ENCODE results near the gene SPATA6L.
A peak's percentile ranks its signal among the peaks of the same experiment; 100 is the strongest.

SPATA6L gene

GRCh38 chr9:4654538-4654937 is 11.7 kb downstream of the SPATA6L start:
- DNase-seq (ENCODE audit: low read depth, low spot score) = no peak
- no peak overlapping the region for H3K4me3 ChIP-seq (ENCODE audit: low read depth, low read length)
- TF ChIP-seq CTCF (IDR thresholded peaks at IDR 0.05; ENCODE audit: low read depth, low read length) = no peak
- in situ Hi-C loops (cut with HindIII; ENCODE audit: low sequenced_read_pairs) = no loop called here

DNA sequence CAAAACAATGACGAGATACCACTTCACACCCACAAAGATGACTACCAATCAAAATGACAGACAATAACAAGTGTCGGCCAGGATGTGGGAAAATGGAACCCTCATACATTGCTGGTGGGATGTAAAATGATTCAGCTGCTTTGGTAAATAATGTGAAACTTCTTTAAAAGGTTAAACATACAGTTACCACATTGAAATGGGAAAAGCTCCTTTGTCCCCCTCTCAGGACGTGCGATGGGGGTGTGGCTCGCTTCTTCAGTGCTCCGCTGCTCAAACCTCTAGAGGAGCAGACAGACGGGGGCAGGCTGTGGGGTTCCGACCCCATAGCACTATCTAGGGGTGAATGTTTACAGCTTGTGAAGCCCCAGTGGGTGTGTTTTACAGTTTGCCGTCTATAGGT is 12.2 kb downstream of the SPATA6L start:
- no peak for TF ChIP-seq CTCF (IDR thresholded peaks at IDR 0.05; ENCODE audit: low read depth, low read length)
- in situ Hi-C loops (cut with HindIII; ENCODE audit: low sequenced_read_pairs) = no loop called here
- DNase-seq (ENCODE audit: low read depth, low spot score) = no peak

DNA sequence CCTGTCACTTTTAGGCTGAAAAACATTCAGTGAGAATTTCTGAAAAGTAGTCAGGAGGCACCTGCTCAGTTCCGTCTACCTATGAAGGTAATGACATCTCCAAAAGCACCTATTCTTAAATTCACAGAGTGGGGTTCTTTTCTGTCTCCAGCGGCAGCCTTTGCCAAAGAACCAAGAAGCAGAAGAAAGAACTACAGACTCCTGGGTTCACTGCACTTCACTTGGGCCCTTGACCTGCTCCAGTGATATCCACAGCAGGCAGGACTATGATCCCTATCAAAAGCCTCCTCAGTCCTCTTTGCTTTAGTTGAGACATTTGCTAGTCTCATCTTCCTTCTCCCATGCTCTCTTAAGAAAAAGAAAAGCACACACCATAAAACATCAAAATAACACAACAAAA is 23.9 kb downstream of the SPATA6L start:
- in situ Hi-C loops (cut with HindIII; ENCODE audit: low sequenced_read_pairs) = no loop called here
- no peak for DNase-seq (ENCODE audit: low read depth, low spot score)
- no peak overlapping the region for H3K4me3 ChIP-seq (ENCODE audit: low read depth, low read length)
- no peak for TF ChIP-seq CTCF (IDR thresholded peaks at IDR 0.05; ENCODE audit: low read depth, low read length)

More for the DNA sequence above, 12.2 kb downstream of the SPATA6L start:
- no peak overlapping the region for H3K4me3 ChIP-seq (ENCODE audit: low read depth, low read length)

GRCh38 chr9:4640027-4640426 is 26.3 kb downstream of the SPATA6L start:
- TF ChIP-seq CTCF (IDR thresholded peaks at IDR 0.05; ENCODE audit: low read depth, low read length) = peak; percentile 54
- in situ Hi-C loops (cut with HindIII; ENCODE audit: low sequenced_read_pairs) = no loop called here
- DNase-seq (ENCODE audit: low read depth, low spot score) = peak; percentile 38
- H3K4me3 ChIP-seq (ENCODE audit: low read depth, low read length) = no peak overlapping the region

DNA sequence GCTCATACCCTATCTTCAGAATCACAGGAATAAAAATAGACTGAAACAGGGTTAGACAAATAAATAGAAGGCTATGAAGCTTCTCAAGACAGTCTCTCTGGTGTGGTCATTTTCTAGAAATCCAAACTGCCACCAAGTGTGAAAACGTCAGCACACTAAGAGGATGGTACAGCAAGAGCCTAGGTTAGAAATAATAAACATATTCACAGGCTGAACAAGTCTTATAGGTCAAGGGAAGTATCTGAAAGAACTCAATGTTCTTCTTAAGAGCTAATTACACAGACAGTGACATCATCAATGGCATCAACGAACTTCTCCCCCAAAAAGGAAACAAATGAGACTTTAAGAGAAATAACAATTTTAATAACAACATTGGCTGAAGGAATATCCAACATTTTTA is 26.9 kb downstream of the SPATA6L start:
- no peak for TF ChIP-seq CTCF (IDR thresholded peaks at IDR 0.05; ENCODE audit: low read depth, low read length)
- H3K4me3 ChIP-seq (ENCODE audit: low read depth, low read length) = no peak overlapping the region
- in situ Hi-C loops (cut with HindIII; ENCODE audit: low sequenced_read_pairs) = no loop called here
- DNase-seq (ENCODE audit: low read depth, low spot score) = peak; percentile 39

DNA sequence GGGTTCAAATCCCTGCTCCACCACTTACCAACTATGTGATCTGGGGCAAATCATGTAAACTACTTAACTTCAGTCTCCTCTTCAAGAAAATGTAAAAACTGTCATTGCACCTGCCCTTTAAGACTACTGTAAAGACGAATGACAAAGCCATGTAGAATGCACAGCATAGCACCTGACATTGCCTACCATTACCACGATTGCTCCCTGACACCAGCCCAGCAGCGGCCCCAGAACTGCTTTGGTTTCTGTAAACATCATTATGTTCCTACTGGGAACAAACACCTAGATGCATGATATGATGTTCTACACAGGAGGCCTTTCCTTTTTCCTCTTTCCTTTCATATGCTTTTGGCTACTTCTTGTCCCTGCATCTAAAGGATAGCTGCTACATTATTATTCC is 27.3 kb downstream of the SPATA6L start:
- in situ Hi-C loops (cut with HindIII; ENCODE audit: low sequenced_read_pairs) = no loop called here
- no peak for TF ChIP-seq CTCF (IDR thresholded peaks at IDR 0.05; ENCODE audit: low read depth, low read length)
- no peak overlapping the region for H3K4me3 ChIP-seq (ENCODE audit: low read depth, low read length)
- no peak for DNase-seq (ENCODE audit: low read depth, low spot score)

GRCh38 chr9:4630836-4631235 is 35.4 kb downstream of the SPATA6L start:
- no peak overlapping the region for H3K4me3 ChIP-seq (ENCODE audit: low read depth, low read length)
- peak; percentile 54 for DNase-seq (ENCODE audit: low read depth, low spot score)
- in situ Hi-C loops (cut with HindIII; ENCODE audit: low sequenced_read_pairs) = no loop called here
- peak; percentile 3 for TF ChIP-seq CTCF (IDR thresholded peaks at IDR 0.05; ENCODE audit: low read depth, low read length)
